ENCODE data around the gene TAPT1. TPM values are rescaled to one million over a fixed set of nuclear protein-coding genes. Genes with fewer than 3 reads are reported as not detected.

TAPT1 gene
- total and polyA plus RNA-seq, 2 of the 13 experiments (the other 11 are each of a cell fraction or from before 2014, with no cell fraction given): 24.5 to 25.3 TPM

GRCh38 chr4:16129336-16129735, 96.9 kb downstream of the TAPT1 start (continued):
- TF ChIP-seq ETS1 (CRISPR knock-in tag; IDR thresholded peaks at IDR 0.05) (no peak), ZNF784 (CRISPR knock-in tag; IDR thresholded peaks at IDR 0.05; ENCODE audit: borderline replicate concordance) (no peak), NFE2L1 (CRISPR knock-in tag; IDR thresholded peaks at IDR 0.05; ENCODE audit: borderline replicate concordance) (no peak), GPBP1L1 (CRISPR knock-in tag; IDR thresholded peaks at IDR 0.05) (no peak), ZNF672 (CRISPR knock-in tag; IDR thresholded peaks at IDR 0.05) (no peak), DZIP1 (CRISPR knock-in tag; IDR thresholded peaks at IDR 0.05) (no peak), ZSCAN20 (CRISPR knock-in tag; IDR thresholded peaks at IDR 0.05; ENCODE audit: borderline replicate concordance) (no peak), MIER2 (CRISPR knock-in tag; IDR thresholded peaks at IDR 0.05) (no peak), HNF4G (IDR thresholded peaks at IDR 0.05; ENCODE audit: borderline replicate concordance, low read depth, low read length) (no peak), HNF4G (CRISPR knock-in tag; IDR thresholded peaks at IDR 0.05; ENCODE audit: borderline replicate concordance, low read depth) (no peak), ZNF296 (CRISPR knock-in tag; conservative IDR thresholded peaks at IDR 0.05) (no peak), MTA1 (CRISPR knock-in tag; IDR thresholded peaks at IDR 0.05; ENCODE audit: borderline replicate concordance) (no peak), KMT2B (CRISPR knock-in tag; IDR thresholded peaks at IDR 0.05) (no peak), MXD3 (CRISPR knock-in tag; IDR thresholded peaks at IDR 0.05) (no peak), ZNF136 (CRISPR knock-in tag; IDR thresholded peaks at IDR 0.05; ENCODE audit: low read depth) (no peak), KLF15 (CRISPR knock-in tag; IDR thresholded peaks at IDR 0.05; ENCODE audit: borderline replicate concordance) (no peak), USF2 (IDR thresholded peaks at IDR 0.05; ENCODE audit: low read depth, low read length) (no peak), USF2 (CRISPR knock-in tag; IDR thresholded peaks at IDR 0.05; ENCODE audit: borderline replicate concordance) (no peak), ZNF3 (CRISPR knock-in tag; IDR thresholded peaks at IDR 0.05) (no peak), ZNF18 (CRISPR knock-in tag; IDR thresholded peaks at IDR 0.05; ENCODE audit: insufficient replicate concordance) (no peak)

Data from HepG2 (cell line).